Gastroesophageal sphincter (tissue), 3 donors: Measurements from ENCODE around the gene PSMA7.

ENCODE experiments used
- CTCF ChIP-seq, 4 experiments: fragments of 200-600 bp in 2 of 4; fragments of 450-650 bp in 2 of 4; sonication (generic) in 1 of 4; IDR thresholded peaks; one replicate each; pipeline ENCODE4 v1.5.1; 2017 to 2019; ENCODE audit warnings: antibody characterized with exemption in 4 of 4, mild to moderate bottlenecking in 2 of 4, moderate library complexity in 2 of 4
- POLR2A ChIP-seq, 2 donors: fragments of 450-650 bp; IDR thresholded peaks; one replicate each; pipeline ENCODE4 v1.6.1; 2017; ENCODE audit warnings: antibody characterized with exemption in 2 of 2, mild to moderate bottlenecking in 2 of 2, moderate library complexity in 1 of 2
- POLR2AphosphoS5 ChIP-seq: sonication (generic); formaldehyde crosslinking; IDR thresholded peaks from one replicate; pipeline ENCODE4 v1.6.1; 2017; ENCODE audit warnings: antibody characterized with exemption

- no peak for TF ChIP-seq POLR2A (IDR thresholded peaks at IDR 0.05)
- no peak for TF ChIP-seq CTCF (IDR thresholded peaks at IDR 0.05)
- no peak for TF ChIP-seq POLR2AphosphoS5
These were observed 25.9 kb downstream of the PSMA7 start for GRCh38 chr20:62117362-62117646.
